ENCODE results near the gene ITIH5.
A peak's percentile ranks its signal among the peaks of the same experiment; 100 is the strongest.
"Not testable (repeated sequence)": the region's sequence is repeated elsewhere in the genome, so short reads cannot be mapped to it uniquely, and the experiment has no call there.

Gene ITIH5

DNA sequence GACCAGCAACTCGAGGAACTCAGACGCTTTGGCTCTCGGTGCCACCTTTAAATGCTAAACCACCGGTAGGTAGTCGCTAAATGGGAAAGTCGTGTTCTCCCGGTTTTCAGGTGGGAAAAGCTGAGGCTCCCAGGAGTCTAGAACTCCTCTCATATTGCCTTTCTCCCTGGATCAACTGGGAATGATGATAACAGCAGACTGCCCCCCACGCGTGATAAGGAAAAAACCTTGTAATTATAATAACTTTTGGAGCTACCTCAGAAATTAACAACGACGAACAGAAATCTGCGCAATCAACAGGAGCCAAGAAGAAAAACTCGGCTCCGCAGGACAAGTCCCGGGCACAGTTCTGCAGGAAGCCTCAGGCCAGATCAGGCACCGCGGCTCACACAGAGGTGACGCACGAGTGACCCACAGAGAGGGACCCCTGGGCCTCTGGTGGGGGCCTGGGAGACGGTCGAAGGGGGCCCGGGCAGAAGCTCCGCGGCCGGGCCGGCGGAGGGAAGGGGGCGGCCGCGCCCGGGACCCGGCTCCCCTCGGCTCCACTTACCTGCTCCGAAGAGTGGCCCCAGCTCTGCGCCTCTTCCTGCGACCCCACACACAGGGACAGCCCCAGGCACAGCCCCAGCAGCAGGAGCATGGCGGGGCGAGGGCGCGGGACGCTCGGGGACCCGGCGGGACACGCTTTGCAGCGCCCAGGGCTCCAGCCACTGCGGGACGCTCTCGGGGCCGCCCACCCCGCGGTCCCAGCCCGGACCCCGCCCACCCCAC, at the start of gene ITIH5:
TSS of gene ITIH5 (minus strand) at position 714 of the 771 bp plus-strand sequence. CDS start at position 640, 74 bp downstream.
- peak; percentile 43 for DNase-seq

DNA sequence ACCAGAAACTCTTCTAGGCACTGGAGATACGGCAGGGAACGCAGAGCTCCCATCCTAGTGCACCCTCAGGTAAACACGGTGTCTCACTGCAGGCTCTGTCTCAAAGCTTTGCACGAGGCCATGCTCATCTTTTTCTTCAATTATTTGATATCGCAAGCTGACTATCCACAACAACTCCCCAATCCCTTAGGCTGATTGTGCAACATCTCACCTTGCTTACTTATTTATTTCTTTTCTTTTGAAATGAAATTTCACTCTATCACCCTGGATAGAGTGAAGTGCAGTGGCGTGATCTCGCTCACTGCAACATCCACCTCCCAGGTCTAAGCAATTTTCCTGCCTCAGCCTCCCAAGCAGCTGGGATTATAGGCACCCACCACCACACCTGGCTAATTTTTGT, 48.7 kb upstream of the ITIH5 start:
- DNase-seq, result no peak

DNA sequence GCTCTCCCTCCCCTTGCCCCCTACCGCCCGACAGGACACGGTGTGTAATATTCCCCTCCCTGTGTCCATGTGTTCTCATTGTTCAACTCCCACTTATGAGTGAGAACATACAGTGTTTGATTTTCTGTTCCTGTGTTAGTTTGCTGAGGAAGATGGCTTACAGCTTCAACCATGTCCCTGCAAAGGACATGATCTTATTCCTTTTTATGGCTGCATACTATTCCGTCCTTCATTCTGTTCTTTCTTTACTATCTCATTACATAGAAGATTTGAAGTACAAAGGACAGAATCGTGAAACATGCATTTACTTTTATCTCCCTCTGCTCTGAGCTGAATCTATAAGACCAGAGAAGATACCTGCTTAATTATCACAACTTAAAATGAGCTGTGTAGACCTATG, 44.3 kb upstream of the ITIH5 start:
- DNase-seq, result not testable (repeated sequence)

DNA sequence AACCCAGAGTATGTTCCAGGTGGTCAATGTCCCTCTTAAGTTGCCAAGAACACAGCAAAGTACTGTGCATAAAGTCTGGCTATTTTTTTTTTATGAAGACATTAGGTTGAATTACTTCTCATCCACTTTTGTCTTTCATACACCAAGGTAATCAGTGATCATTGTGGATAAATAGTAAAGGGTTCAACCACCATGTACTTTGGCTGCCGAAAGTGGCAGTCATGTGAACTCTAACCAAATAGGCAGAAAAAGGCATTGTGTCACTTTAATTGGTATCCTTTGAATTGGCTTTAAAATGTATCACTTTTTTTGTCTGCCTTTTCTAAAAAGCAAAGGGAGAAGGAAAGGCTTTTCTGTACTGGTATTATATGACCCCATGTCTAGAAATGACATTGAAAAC, 43.7 kb upstream of the ITIH5 start:
- no peak for DNase-seq

DNA sequence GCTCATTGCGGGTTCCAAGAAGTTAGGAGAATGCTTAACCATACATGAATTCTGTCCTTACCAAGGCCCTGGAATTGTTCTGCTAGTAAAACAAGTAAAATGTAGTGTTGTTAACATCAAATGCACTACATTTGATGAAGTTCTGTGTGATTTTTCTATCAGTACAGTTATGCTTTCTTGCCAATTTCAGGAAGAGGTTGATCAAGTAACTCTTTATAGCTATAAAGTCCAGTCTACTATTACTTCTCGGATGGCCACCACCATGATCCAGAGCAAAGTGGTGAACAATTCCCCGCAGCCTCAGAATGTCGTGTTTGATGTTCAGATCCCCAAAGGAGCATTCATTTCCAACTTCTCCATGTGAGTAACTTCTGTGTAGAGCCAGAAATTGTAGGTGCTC, 42.1 kb upstream of the ITIH5 start:
- no peak for DNase-seq

DNA sequence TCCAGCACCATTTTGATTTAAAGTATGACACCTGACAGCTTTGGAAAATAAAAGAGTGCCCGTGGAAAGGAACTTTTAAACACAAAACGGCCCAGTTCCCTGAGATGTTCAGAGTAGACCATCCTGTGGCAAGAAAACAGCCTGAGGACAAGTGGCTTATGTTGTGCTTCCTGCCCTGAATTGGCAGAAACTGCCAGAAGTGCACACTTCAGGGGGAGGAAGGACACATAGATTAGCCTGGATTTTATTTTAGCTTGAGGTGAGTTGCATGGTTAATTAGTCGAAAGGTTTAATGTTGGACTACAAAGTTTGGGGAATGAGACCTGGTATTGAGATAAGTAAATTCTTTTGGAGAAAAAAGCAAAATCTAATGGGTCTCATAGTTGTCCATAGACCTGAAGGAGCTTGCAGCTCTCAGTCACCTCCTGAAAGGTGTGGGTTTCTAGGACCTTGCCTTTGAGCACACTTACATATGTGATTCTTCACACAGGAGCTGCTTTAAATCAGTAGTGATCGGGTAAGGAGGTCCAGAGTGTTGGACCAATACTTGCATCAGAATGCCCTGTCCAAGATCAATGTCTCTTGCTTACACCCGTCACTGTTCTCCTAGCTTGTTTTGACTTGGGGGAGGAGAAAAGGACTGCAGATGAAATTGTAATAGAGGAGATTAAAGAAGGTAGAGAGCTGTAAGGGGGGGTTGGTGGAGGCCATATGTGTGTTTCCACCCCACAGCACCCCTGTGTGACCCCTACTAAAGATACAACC, 41.3 kb upstream of the ITIH5 start:
- no peak for DNase-seq

DNA sequence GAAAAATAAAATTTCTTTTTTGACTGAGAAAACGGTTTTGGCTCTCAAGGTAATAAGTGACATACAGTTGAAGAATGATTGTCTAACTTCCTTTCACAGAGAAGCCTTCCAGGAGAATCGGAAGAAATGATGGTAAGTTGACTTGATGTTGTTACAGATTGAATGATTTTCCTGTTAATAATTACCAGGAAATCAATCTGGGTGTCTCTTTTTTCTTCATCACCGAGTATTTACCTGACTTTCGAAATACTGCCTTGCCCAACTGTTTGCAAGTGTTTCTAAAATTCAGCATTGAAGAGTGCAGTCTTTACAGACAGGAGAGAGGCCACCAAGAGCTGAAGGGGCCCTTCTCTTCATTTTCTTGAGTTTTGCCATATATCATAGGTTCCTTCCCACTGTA, 40.3 kb upstream of the ITIH5 start:
- DNase-seq, result no peak

DNA sequence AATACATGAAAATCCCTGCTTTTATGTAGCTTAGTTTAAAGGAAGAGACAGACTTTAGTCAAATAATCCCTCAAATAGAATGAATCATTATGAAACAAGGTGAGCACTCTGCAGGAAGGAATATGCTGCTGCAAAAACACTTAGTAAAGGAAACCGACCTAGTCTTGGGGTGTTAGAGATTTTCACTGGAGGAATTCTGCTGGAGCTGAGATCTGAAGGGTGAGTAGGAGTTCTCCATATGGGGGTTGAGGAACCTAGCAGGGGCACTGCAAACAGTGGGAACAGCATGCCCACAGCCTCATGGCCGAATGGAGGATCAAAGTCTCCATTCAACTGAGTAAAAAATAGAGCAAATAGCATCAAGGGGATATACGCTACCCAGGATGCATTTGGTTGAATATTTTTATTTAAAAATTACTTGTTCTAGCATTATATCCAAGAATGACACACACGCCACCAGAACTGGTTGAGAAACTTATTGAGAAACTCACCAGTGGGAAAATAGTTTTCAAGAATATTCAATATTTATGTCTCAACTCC, 39.8 kb upstream of the ITIH5 start:
- DNase-seq, result no peak

DNA sequence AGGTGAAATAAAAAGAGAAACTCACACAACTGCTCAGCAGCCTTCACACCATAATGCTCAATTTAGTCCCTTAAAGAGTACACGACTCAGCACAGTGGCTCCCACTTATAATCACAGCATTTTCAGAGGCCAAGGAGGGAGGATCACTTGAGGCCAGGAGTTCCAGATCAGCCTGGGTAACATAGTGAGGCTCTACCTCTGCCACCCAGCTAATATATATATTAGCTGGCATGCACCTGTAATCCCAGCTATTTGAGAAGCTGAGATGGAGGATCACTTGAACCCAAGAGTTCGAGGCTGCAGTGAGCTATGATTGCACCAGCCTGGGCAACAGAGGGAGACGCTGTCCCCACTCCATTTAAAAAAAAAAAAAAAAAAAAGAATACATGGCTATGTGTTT, 38.6 kb upstream of the ITIH5 start:
- DNase-seq, result no peak

DNA sequence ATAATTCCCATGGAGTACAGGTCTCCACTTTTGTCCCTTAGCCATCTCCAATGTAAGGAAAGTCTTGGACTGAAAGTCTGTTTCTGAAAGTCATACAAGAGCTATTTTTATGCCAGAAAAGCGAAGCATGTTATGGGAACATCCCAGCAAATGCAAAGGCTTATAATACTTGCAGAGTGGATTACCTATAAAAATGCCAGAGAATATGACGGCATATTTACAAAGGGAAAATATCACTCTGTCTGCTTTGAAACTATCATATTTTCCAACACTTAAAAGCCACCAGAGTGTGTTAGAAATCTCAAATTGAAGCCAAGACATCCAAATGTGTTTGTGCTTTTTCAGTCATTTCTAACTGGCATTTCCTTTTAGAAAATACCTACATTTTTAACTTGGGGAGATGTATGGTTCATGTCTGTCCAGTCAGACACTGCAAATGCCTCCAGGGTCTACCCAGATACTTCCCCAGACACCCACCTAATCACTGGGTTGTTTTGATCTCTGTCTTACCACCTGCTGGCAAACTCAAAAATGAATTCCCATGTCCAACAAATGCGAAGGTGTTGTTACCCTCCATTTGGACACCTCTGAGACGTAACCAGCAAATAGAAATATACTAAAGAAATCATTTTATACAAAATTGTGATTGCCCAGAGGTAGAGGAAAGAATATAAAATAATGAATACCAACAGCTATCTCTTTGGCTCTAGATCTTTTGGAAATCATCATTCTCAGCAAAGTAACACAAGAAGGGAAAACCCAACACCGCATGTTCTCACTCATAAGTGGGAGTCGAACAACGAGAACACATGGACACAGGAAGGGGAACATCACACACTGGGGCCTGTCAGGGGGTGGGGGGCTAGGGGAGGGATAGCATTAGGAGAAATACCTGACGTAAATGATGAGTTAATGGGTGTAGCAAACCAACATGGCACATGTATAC, 37.6 kb upstream of the ITIH5 start:
- no peak for DNase-seq

DNA sequence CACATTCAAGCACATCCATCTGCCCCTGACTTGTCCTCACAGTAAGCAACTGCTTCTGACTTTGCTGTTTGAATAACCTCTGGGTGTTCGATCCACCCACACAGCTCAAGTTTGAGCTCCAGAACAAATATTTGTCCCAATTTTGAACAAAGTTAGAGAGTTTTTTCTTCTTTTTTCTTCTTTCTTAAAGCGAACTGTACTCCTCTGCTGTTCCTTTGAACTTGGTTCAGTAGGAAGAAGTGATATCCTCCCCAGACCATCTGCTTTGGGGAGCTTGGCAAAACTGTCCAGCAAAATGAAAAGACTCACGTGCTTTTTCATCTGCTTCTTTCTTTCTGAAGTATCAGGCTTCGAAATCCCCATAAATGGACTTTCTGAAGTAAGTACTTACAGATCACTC, 36.4 kb upstream of the ITIH5 start, which contains the start of gene ITIH2:
TSS of gene ITIH2 (plus strand) at position 177 of the 400 bp plus-strand sequence. CDS start at position 296, 119 bp downstream.
- no peak for DNase-seq

DNA sequence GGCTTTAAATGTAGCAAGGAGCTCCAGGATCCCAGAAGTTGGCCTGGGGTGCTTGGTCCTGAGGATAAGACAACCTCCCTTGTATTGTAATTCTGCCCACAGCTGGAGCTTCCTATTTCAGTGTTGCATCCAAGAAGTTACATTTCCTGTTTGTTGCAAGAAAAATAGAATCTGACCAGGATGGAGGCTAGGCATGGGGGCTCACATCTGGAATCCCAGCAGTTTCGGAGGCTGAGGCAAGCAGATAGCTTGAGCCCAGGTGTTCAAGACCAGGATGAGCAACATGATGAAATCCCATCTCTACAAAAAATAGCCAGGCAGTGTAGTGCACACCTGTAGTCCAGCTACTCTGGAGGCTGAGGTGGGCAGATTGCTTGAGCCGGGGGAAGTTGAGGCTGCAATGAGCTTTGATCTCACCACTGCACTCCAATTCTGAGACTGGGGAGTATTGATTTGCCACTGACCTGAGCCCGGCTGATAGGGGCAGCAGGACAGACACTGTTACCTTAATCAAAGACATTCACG, 35.6 kb upstream of the ITIH5 start:
- DNase-seq, result no peak

DNA sequence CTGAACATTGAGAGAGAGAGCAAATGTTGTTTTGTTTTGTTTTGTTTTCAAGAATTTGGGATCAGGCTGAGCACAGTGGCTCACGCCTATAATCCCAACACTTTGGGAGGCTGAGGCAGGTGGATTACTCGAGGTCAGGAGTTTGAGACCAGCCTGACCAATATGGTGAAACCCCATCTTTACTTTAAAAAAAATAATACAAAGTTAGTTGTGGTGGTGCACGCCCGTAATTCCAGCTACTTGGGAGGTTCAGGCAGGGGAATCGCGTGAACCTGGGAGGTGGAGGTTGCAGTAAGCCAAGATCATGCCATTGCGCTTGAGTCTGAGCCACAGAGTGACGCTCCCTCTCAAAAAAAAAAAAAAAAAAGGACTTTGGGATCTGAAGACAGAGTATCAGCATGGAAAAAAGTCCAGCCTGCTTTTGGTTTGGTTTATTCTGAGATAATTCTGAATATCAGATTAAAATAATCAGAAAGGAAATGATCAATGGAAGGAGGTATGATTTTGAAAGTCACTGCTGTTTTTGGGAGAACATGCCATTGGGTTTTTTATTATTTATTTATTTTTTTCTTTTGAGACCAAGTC, 34.5 kb upstream of the ITIH5 start:
- DNase-seq, result no peak

DNA sequence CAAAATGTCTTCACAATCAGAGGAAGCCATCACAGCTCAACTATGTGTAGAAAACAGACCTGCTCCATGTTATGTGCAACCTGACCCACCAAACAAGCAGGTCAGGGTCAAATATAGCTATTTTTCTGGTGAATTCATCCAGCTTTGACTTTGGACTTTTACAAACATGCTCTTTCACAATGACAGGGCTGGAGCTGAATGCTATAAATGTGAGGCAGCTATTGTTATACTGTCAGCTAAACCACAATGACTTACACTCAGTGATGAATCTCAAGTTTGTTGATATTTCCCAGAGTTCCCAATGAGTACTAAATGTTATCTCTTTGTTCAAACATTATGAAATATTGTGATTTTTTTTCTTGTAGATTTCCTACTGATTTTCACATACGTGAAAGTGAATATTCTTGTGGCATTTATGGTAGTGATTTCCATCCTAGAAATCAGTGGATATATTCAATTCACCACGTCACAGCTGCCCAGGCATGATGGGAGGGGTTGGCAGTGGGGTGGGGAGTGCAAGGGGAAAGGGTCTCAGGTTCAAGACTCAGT, 33.9 kb upstream of the ITIH5 start:
- DNase-seq, result no peak

DNA sequence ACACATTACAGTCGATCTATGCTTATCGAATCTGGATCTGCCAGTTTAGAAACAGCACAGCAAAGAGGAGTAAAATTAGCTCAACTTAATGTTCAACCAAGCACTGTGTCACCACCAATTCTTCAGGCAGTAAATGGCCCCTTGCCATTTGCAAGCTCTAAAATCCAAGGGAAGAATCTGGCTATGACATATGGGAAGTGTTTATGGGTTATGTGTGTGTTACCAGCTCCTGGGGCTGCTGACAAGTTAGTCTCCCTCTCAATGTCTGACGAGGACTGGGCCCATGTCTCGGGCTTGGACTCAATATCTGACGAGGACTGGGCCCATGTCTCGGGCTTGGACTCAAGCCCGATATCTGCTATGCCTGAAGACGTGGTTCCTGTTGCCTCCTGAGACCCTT, 30.7 kb upstream of the ITIH5 start:
- no peak for DNase-seq

DNA sequence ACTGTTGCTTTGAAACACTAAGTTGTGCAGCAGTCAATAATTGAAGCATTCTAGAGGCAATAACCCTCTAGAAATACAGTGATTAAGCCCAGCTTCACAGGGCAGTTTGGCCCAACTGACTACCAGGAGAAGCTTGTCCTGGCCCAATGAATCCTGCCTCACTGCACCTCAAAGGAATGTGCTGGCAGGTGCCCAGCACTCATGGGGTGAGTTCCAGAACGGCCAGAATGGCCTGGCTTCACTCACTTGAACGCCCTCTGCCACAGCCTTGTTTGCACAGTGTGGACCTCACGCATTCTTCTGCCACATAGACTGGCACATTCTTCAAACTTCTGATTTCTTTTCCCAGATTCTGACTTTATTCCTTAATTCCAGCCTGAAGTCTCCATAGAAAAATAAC, 29.8 kb upstream of the ITIH5 start:
- no peak for DNase-seq

DNA sequence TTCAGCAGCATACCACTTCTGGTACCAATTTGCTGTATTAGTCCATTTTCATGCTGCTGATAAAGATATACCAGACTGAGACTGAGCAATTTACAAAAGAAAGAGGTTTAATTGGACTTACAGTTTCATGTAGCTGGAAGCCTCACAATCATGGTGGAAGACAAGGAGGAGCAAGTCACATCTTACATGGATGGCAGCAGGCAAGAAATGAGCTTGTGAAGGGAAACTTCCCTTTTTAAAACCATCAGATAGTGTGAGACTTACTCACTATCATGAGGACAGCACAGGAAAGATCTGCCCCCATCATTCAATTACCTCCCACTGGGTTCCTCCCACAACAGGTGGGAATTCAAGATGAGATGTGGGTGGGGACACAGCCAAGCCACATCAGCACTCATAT, 26.4 kb upstream of the ITIH5 start:
- not testable (repeated sequence) for DNase-seq

DNA sequence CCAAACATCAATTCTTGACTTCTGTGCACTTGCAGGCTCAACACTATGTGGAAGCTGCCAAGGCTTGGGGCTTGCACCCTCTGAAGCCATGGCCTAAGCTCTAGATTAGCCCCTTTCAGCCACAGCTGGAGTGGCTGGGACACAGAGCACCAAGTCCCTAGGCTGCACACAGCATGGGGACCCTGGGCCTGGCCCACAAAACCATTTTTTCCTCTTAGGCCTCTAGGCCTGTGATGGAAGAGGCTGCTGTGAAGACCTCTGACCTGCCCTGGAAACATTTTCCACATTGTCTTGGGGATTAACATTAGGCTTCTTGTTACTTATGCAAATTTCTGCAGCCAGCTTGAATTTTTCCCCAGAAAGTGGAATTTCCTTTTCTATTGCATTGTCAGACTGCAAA, 25.6 kb upstream of the ITIH5 start:
- not testable (repeated sequence) for DNase-seq

DNA sequence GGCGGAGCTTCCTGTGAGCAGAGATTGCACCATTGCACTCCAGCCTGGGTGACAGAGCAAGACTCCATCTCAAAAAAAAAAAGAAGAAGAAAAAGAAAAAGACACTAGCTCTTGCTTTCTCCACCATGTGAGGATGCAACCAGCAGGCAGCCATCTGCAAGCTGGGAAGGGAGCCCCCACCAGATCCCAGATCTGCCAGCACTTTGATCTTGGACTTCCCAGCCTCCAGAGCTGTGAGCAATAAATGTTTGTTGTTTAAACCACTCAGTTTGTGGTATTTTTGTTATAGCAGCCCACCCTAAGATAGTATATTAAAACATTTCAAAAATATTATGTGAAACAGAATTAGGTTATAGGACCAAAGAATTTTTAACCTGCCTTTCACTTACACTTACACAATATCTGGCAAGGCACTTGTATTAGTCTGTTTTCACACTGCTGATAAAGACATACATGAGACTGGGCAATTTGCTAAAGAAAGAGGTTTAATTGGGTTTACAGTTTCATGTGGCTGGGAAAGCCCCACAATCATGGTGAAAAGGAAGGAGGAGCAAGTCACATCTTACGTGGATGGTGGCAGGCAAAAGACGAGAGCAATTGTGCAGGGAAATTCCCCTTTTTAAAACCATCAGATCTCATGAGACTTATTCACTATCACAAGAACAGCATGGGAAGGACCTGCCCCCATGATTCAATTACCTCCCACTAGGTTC, 24.3 kb upstream of the ITIH5 start:
- DNase-seq, result not testable (repeated sequence)

DNA sequence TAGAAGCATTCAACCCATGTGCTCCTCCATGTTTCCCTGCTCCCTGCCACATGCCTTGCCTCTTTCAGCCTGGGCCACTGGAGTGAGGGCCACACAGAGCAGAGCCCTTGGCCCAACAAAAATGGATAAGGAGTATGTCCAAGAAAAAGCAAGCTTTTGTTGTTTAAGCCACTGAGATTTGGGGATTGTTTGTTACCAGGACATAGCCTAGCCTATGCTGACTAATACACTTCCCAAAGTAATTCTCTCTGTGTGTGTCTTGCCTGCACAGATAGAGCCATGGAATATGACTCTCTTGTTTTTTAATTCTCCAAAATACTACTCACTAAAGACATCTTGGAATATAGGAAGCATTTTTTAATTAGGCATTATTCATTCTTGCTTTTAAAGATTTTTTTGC, 22.8 kb upstream of the ITIH5 start:
- no peak for DNase-seq
